GM06990 (cell line): ENCODE results near the gene MAST2.
"Not testable (repeated sequence)": the region's sequence is repeated elsewhere in the genome, so short reads cannot be mapped to it uniquely, and the experiment has no call there.

Experiments used
- DNase-seq: peaks from one replicate; pipeline ENCODE4 v3.0.0-alpha.2; 2011; ENCODE audit not compliant: insufficient read length; ENCODE audit errors: extremely low read depth
- H3K27me3 ChIP-seq: replicated peaks from 2 replicates; pipeline ENCODE4 v1.6.0; 2011; ENCODE audit warnings: low read length; ENCODE audit not compliant: control insufficient read depth, insufficient read depth
- H3K36me3 ChIP-seq: 2 replicates; pipeline ENCODE4 v1.5.1; 2011; ENCODE audit warnings: low read length; ENCODE audit not compliant: control insufficient read depth, insufficient read depth
- H3K4me3 ChIP-seq: replicated peaks from 2 replicates; pipeline ENCODE4 v1.5.1; 2011; ENCODE audit warnings: low read depth, mild to moderate bottlenecking, control low read depth, low read length
- TF ChIP-seq, protein P1 (sequence below): IDR thresholded peaks from 2 replicates; pipeline ENCODE4 v1.5.1; 2011; ENCODE audit warnings: low read length, control low read depth, mild to moderate bottlenecking, inconsistent platforms; ENCODE audit not compliant: insufficient read depth, poor library complexity, severe bottlenecking

Gene MAST2

GRCh38 chr1:46044116-46044515 is 240.7 kb downstream of the MAST2 start:
- Histone ChIP-seq H3K4me3 (no peak overlapping the region), H3K36me3 (peaks cover 5% of the 10 kb centered on the region), H3K27me3 (no peaks in the 10 kb centered on the region)
- TF ChIP-seq, protein P1, sequence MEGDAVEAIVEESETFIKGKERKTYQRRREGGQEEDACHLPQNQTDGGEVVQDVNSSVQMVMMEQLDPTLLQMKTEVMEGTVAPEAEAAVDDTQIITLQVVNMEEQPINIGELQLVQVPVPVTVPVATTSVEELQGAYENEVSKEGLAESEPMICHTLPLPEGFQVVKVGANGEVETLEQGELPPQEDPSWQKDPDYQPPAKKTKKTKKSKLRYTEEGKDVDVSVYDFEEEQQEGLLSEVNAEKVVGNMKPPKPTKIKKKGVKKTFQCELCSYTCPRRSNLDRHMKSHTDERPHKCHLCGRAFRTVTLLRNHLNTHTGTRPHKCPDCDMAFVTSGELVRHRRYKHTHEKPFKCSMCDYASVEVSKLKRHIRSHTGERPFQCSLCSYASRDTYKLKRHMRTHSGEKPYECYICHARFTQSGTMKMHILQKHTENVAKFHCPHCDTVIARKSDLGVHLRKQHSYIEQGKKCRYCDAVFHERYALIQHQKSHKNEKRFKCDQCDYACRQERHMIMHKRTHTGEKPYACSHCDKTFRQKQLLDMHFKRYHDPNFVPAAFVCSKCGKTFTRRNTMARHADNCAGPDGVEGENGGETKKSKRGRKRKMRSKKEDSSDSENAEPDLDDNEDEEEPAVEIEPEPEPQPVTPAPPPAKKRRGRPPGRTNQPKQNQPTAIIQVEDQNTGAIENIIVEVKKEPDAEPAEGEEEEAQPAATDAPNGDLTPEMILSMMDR = no peak
- DNase-seq = no peak

DNA sequence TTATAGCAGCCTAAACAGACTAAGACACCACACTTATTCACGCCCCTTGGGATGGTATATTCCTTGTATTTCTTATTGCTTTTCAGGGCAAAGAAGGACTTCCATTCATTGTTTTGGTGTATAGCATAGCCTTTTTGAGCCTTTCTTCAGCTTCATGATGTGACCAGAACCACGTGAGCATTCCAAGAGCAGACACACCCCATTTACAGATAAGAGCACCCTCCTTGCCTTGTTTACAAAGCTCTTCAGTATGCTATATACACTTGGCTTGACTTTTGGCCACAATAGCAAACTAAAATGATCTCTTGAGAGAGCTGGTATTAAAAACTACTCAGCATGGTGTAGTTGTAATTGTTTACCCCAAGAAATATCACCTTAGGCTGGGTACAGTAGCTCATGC is 250.3 kb downstream of the MAST2 start:
- Histone ChIP-seq H3K4me3 (no peak overlapping the region), H3K36me3 (peaks cover 3% of the 10 kb centered on the region), H3K27me3 (no peaks in the 10 kb centered on the region)
- TF ChIP-seq, protein P1 = no peak
- DNase-seq = no peak

DNA sequence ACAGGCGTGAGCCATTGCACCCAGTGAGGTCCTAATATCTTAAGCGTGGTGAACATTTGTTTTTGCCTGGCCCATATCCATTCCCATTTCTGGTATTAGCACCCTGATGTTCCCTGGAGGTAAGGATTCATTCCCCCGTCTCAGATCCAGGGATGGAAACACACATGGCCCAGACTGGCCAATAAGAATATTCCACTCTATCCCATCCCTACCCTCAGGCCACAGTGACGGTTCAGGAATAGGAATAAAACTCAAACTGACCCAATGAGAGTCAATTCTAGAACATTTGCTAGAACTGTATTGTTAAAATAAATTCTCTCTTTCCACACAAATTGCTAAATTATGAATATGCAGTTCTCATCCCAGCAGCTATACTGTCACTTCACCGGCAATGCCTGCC is 252.9 kb downstream of the MAST2 start:
- Histone ChIP-seq H3K4me3 (no peak overlapping the region), H3K36me3 (peaks cover 5% of the 10 kb centered on the region), H3K27me3 (no peaks in the 10 kb centered on the region)
- DNase-seq = no peak
- TF ChIP-seq, protein P1 = no peak

DNA sequence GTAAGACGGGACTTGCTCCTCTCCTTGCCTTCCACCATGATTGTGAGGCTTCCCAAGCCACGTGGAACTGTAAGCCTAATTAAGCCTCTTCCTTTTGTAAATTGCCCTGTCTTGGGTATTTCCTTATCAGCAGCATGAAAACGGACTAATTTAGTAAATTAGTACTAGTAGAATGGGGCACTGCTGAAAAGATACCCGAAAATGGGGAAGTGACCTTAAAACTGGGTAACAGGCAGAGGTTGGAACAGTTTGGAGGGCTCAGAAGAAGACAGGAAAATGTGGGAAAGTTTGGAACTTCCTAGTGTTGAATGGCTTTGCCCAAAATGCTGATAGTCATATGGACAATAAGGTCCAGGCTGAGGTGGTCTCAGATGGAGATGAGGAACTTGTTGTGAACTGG is 253.8 kb downstream of the MAST2 start:
- not testable (repeated sequence) for H3K27me3 ChIP-seq, H3K4me3 ChIP-seq, H3K36me3 ChIP-seq, DNase-seq

- H3K4me3 ChIP-seq = no peak overlapping the region
- DNase-seq = no peak
- no peaks in the 10 kb centered on the region for H3K27me3 ChIP-seq
- peaks cover 7% of the 10 kb centered on the region for H3K36me3 ChIP-seq
- TF ChIP-seq, protein P1 = no peak
These were observed 254.4 kb downstream of the MAST2 start for GRCh38 chr1:46057781-46058180.

GRCh38 chr1:46058936-46059335 is 255.5 kb downstream of the MAST2 start:
- TF ChIP-seq, protein P1 = no peak
- no peak for DNase-seq
- Histone ChIP-seq H3K36me3 (peaks cover 7% of the 10 kb centered on the region), H3K27me3 (no peaks in the 10 kb centered on the region), H3K4me3 (no peak overlapping the region)
